HG02678 (cell line): ENCODE measurements around the gene KLHDC3.

Experiments
- ATAC-seq: cut with Tn5 transposase; IDR thresholded peaks from one replicate; pipeline ENCODE4 v1.9.1; 2021; ENCODE audit warnings: mild to moderate bottlenecking, moderate library complexity; ENCODE audit not compliant: unreplicated experiment

KLHDC3 gene

GRCh38 chr6:43054206-43054943 lies 40.3 kb downstream of the KLHDC3 start:
- ATAC-seq = no peak

GRCh38 chr6:43055966-43056365 lies 41.9 kb downstream of the KLHDC3 start:
- no peak for ATAC-seq

DNA sequence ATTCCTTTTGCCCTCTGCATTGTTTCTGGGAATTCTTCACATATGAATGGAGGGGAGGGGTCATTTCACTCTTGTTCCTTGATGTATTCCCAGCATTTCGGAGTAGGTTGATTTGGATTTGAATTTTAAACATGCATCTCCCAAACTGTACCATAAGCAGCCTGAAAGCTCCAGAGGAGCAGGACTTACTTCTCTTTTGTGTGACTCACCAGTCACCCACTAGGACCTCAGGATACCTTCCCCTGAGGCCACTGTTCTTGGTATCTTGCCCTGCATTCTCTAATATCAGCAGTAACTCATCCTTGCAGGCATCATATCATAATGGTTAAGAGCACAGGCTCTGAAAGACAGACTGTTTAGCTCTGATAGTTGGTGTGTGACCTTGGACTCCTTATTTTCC lies 44.5 kb downstream of the KLHDC3 start:
- no peak for ATAC-seq

DNA sequence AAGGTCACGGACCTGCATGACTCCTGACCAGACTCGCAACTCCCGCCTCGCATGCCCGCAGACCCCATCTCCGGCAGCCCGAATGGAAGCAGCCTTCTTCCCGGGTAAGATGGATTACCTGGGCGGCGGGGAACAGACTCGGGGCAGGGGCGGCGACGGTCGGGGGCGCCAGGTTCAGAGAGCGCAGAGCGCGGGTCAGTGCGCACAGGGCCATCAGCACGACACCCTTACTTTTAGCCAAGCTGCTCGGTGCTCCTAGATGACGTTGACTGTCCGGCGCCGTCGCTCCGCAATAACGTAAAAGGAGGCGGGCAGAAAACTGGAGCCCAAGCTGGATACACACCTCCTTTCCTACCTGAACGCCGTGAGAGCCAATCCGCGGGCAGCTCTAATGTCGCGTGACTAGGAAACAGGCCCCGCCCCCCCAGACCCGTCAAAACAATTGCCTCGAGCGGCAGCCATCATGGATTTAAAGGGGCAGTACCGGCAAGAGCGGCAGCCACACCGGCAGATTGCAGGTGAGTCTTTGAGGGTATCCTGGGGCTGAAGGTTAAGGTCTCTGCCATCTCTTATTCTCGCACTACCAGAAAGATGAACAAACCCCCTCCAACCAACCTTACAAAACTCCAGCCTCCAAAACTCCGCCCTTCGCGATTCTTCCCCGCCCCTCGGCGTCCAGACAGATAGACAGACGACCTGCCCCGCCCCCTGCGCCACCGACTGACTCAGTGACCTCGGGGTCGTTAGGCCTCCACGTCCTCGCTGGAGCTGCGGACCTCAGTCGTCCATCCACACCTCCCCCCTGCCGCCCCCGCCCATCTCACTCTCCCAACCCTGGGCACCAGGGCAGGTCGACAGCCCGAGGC lies 45.4 kb downstream of the KLHDC3 start, which contains the start of the genes KLC4 and MRPL2:
KLC4 (plus strand) TSS at position 464 of the 866 bp plus-strand sequence. CDS start 1,705 bp downstream, outside the sequence.
MRPL2 (minus strand) TSS at position 267 of the 866 bp plus-strand sequence; CDS start at position 214, 53 bp downstream.
- peak; percentile 91 for ATAC-seq

DNA sequence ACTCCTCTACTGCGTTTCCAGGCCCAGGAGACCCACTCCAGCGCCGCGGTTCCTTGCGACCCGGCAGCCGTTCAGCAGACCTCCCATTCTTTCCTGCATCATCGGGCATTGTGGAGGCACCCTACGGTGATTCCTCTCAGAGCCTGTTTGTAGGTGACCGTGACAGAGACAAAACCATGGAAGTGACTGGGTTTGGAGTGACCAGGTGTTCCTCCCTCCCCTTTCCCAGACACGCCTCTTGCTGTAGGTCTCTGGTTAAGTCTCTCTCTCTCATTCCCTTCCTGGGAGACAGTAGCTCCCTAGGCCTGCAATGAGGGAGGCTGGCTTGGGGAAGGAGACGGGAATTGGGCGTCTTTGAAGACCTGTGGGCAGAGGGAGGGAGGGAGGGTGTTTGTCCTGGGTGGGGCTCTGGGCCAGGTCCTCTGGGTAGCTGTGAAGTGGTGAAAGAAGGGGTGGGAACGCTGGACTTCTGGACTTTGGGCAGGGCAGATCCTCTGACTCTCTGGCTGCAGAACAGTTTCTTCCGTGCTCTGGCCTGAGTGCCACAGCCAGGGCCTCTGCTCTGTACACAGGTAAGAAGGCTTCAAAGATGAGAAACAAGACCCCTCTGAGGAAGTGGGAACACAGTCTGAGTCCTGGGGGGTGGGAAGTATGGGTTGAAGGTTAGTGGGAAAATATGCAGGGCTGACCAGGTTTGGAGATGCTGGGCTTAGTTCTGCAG lies 46.1 kb downstream of the KLHDC3 start:
- no peak for ATAC-seq

DNA sequence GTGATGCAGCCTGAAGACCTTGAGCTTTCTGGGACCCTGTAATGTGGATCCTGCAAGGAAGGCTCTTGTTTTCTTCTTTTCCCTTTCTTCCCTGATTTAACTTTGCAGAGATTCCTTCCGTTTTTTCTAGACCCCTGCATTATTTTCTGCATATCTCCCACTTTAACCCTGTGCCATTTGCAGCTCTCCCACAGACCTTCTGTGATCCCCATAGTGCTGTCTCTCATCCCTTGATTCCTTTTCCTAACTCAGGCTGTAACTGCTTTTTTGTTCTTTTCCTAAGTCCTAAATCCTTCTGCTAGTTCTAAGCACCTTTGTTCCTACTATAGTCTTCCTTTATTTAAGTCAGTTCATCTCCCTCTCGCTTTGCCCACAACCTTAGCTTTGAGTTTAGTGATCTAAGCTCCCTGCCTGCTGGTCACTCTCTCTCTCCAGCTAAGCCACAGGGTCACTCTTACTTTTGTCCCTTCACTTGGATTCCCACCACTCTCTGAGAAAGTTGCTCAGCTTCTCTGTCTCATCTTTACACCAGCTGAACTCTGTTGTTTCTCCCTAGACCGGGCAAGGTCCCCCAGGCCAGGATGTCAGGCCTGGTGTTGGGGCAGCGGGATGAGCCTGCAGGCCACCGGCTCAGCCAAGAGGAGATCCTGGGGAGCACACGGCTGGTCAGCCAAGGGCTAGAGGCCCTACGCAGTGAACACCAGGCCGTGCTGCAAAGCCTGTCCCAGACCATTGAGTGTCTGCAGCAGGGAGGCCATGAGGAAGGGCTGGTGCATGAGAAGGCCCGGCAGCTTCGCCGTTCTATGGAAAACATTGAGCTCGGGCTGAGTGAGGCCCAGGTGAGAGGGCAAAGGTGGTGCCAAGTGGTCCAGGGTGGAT lies 46.9 kb downstream of the KLHDC3 start:
- ATAC-seq = no peak

- no peak for ATAC-seq
Observed at GRCh38 chr6:43061861-43062260, 47.8 kb downstream of the KLHDC3 start.

GRCh38 chr6:43062818-43063217 lies 48.8 kb downstream of the KLHDC3 start:
- no peak for ATAC-seq

- no peak for ATAC-seq
Observed at GRCh38 chr6:43070028-43070632, 56.1 kb downstream of the KLHDC3 start.
